ENCODE measurements around the gene STRC.
"Not testable (repeated sequence)": the region's sequence is repeated elsewhere in the genome, so short reads cannot be mapped to it uniquely, and the experiment has no call there.

The STRC gene

GRCh38 chr15:43562753-43563152 lies 55.8 kb downstream of the STRC start:
- DNase-seq = not testable (repeated sequence)

- no peak for DNase-seq
Measured at GRCh38 chr15:43552986-43553385, 65.6 kb downstream of the STRC start.

- no peak for DNase-seq
Measured at GRCh38 chr15:43552256-43552655, 66.3 kb downstream of the STRC start.

- no peak for DNase-seq
Measured at GRCh38 chr15:43550527-43551363, 67.9 kb downstream of the STRC start.
